IMR-90 (cell line): ENCODE measurements around the gene ABCC10.

Experiments
- CHD1 ChIP-seq: IDR thresholded peaks from 2 replicates; pipeline ENCODE4 v1.6.1; 2012; ENCODE audit warnings: low read depth, low read length, improper control_type of control experiment
- POLR2A ChIP-seq: IDR thresholded peaks from 2 replicates; pipeline ENCODE4 v1.6.1; 2012; ENCODE audit warnings: mild to moderate bottlenecking, low read depth, low read length
- RFX5 ChIP-seq: IDR thresholded peaks from 2 replicates; pipeline ENCODE4 v1.8.0; 2012; ENCODE audit warnings: low read depth, mild to moderate bottlenecking, low read length, moderate library complexity
- TF ChIP-seq, protein P1 (sequence below): conservative IDR thresholded peaks from 2 replicates; pipeline ENCODE4 v1.5.1; 2012; ENCODE audit warnings: mild to moderate bottlenecking, low read depth, low read length, improper control_type of control experiment
- TF ChIP-seq, protein P2 (sequence below): fragments of 150-350 bp; IDR thresholded peaks from 2 replicates; pipeline ENCODE4 v1.6.1; 2016; ENCODE audit warnings: low read depth, mild to moderate bottlenecking, low read length, moderate library complexity, borderline replicate concordance

DNA sequence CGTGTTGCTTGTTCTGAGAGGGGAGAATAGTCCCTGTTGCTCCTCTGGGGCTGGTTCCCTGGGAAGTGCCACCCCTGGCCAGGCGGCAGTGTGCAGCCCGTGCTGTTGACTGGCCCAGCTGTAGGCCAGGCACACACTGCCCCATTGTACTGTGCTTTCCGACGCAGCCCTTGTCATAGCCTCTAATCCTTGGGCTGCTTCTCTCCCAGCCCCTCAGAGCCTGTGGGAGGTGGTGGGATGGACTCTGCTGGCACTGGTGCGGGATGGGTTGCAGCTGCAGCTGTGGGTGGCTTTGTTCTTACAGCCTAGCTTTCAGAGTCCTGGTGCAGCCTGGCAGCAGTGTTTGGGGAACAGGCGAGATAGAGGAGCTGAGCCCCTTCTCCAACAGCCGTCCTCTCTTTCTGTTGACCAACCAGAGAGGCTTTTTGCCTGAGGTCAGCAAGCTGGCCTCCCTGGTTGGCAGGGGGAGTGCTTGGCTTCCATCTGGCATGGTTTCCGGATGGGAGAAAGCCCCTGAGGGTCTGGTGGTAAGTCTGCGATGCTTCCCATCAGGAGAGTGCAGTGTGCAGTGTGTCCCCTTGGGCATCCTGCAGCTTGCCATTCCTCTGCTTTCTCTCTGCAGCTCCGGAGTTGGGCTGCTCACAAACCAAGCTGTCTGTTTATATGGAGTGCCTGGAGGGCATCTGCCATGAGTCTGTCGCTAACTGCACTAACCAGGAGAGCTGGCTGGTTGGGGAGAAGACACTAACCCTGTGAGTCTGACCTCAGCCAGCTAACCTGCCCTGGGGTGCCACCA lies 62.1 kb downstream of the ABCC10 start:
- TF ChIP-seq POLR2A = no peak
- TF ChIP-seq, protein P1, sequence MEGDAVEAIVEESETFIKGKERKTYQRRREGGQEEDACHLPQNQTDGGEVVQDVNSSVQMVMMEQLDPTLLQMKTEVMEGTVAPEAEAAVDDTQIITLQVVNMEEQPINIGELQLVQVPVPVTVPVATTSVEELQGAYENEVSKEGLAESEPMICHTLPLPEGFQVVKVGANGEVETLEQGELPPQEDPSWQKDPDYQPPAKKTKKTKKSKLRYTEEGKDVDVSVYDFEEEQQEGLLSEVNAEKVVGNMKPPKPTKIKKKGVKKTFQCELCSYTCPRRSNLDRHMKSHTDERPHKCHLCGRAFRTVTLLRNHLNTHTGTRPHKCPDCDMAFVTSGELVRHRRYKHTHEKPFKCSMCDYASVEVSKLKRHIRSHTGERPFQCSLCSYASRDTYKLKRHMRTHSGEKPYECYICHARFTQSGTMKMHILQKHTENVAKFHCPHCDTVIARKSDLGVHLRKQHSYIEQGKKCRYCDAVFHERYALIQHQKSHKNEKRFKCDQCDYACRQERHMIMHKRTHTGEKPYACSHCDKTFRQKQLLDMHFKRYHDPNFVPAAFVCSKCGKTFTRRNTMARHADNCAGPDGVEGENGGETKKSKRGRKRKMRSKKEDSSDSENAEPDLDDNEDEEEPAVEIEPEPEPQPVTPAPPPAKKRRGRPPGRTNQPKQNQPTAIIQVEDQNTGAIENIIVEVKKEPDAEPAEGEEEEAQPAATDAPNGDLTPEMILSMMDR = no peak
- no peak for TF ChIP-seq RFX5
- TF ChIP-seq CHD1 = no peak
- TF ChIP-seq, protein P2, sequence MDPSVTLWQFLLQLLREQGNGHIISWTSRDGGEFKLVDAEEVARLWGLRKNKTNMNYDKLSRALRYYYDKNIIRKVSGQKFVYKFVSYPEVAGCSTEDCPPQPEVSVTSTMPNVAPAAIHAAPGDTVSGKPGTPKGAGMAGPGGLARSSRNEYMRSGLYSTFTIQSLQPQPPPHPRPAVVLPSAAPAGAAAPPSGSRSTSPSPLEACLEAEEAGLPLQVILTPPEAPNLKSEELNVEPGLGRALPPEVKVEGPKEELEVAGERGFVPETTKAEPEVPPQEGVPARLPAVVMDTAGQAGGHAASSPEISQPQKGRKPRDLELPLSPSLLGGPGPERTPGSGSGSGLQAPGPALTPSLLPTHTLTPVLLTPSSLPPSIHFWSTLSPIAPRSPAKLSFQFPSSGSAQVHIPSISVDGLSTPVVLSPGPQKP = no peak
